Prostate gland (tissue), 2 donors: ENCODE measurements around the gene LAMA4. TPM values are rescaled to one million over a fixed set of nuclear protein-coding genes. Genes with fewer than 3 reads are reported as not detected.

Experiments
- DNase-seq: peaks from one replicate; pipeline ENCODE4 v3.0.0-alpha.2; 2019; ENCODE audit warnings: low spot score
- H3K27ac ChIP-seq, 2 donors: fragments of 200-600 bp; sonication (generic); 2 replicates each; pipeline ENCODE4 v1.5.1; 2017 to 2019
- H3K27me3 ChIP-seq: fragments of 200-600 bp; sonication (generic); replicated peaks from 2 replicates; pipeline ENCODE4 v1.5.1; 2019; ENCODE audit not compliant: insufficient read depth
- H3K36me3 ChIP-seq, 2 donors: fragments of 200-600 bp; sonication (generic); 1 replicate in 1 of 2; 2 replicates in 1 of 2; pipeline versions ENCODE4 v1.5.1 to v1.8.1; 2017 to 2019
- H3K4me1 ChIP-seq: fragments of 200-600 bp; sonication (generic); replicated peaks from 2 replicates; pipeline ENCODE4 v1.5.1; 2019
- H3K4me3 ChIP-seq, 2 donors: fragments of 200-600 bp; sonication (generic); 2 replicates each; pipeline ENCODE4 v1.5.1; 2017 to 2019
- H3K9me3 ChIP-seq: fragments of 200-600 bp; sonication (generic); 2 replicates; pipeline ENCODE4 v1.5.1; 2017
- CTCF ChIP-seq, 4 experiments: fragments of 200-600 bp in 2 of 4; fragments of 450-650 bp in 2 of 4; sonication (generic) in 2 of 4; IDR thresholded peaks; 1 replicate in 3 of 4; 2 replicates in 1 of 4; pipeline ENCODE4 v1.5.1; 2016 to 2019; ENCODE audit warnings: antibody characterized with exemption in 4 of 4, mild to moderate bottlenecking in 2 of 4, moderate library complexity in 2 of 4
- POLR2A ChIP-seq: fragments of 450-650 bp; IDR thresholded peaks from one replicate; pipeline ENCODE4 v1.6.1; 2016; ENCODE audit warnings: antibody characterized with exemption, mild to moderate bottlenecking
- POLR2AphosphoS5 ChIP-seq: sonication (generic); formaldehyde crosslinking; IDR thresholded peaks from one replicate; pipeline ENCODE4 v1.6.1; 2017; ENCODE audit warnings: antibody characterized with exemption
- WGBS: methylation state at CpG from one replicate; pipeline ENCODE4 v1.1.5; 2018; 5-methylcytosine and 5-hydroxymethylcytosine counted together
- intact Hi-C: fragments of 100-400 bp; cut with DNase I; formaldehyde crosslinking; loops from one replicate; pipeline ENCODE4 v1.14.2; 2022
- total RNA-seq, 2 donors: library from RNA; depleted of rRNA; stranded (reverse); fragments of >200 nt; gene quantifications; one replicate each; pipeline ENCODE4 v1.1.0, GENCODE V29; 2016

LAMA4 gene
- total RNA-seq, 2 donors from 2014 or later: 9.6 to 48.3 TPM

GRCh38 chr6:112284603-112285002, 30.2 kb upstream of the LAMA4 start:
- H3K36me3 ChIP-seq: no peaks in the 10 kb centered on the region
- H3K9me3 ChIP-seq: no peaks in the 10 kb centered on the region
- H3K27ac ChIP-seq: no peak overlapping the region
- no peak for TF ChIP-seq POLR2AphosphoS5
- TF ChIP-seq CTCF (IDR thresholded peaks at IDR 0.05): no peak
- TF ChIP-seq POLR2A: no peak
- no peaks in the 10 kb centered on the region for H3K4me1 ChIP-seq
- H3K27me3 ChIP-seq: no peaks in the 10 kb centered on the region
- intact Hi-C loops: no loop called here
- no peak for DNase-seq
- H3K4me3 ChIP-seq: no peak overlapping the region

DNA sequence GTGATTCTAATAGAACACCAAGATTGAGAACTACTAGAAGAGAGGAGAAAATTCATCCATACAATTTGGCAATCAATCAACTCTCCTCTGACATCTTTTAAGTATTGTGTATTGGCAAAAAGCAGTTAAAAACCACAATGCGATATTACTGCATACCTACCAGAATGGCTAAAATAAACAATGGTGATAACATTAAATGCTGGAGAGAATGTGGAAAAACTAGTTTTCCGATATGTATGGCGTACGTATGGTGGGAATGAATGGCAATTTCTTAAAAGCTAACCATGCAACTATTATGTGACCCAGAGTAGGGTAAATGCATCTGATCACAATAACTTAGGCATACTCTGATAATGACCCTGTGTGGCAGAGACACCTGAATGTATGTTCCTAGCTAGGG, 29.3 kb upstream of the LAMA4 start:
- no peak for TF ChIP-seq POLR2AphosphoS5
- no peak for TF ChIP-seq CTCF (IDR thresholded peaks at IDR 0.05)
- TF ChIP-seq POLR2A: no peak
- H3K27me3 ChIP-seq: no peaks in the 10 kb centered on the region
- no peaks in the 10 kb centered on the region for H3K36me3 ChIP-seq
- no peak for DNase-seq
- intact Hi-C loops: no loop called here
- H3K9me3 ChIP-seq: no peaks in the 10 kb centered on the region
- no peak overlapping the region for H3K4me3 ChIP-seq
- no peak overlapping the region for H3K27ac ChIP-seq
- WGBS: 81% methylated on average over 4 of the region's 4 CpGs
- H3K4me1 ChIP-seq: no peaks in the 10 kb centered on the region

- no peak for TF ChIP-seq POLR2AphosphoS5
- no peak for TF ChIP-seq POLR2A
- TF ChIP-seq CTCF (IDR thresholded peaks at IDR 0.05): no peak
- no peak for DNase-seq
- intact Hi-C loops: no loop called here
- Histone ChIP-seq H3K9me3 (no peaks in the 10 kb centered on the region), H3K4me3 (no peak overlapping the region), H3K27ac (no peak overlapping the region), H3K4me1 (no peaks in the 10 kb centered on the region), H3K27me3 (no peaks in the 10 kb centered on the region), H3K36me3 (no peaks in the 10 kb centered on the region)
- WGBS: 45% methylated on average over 4 of the region's 4 CpGs
Measured at GRCh38 chr6:112281821-112282615, 27.7 kb upstream of the LAMA4 start.

DNA sequence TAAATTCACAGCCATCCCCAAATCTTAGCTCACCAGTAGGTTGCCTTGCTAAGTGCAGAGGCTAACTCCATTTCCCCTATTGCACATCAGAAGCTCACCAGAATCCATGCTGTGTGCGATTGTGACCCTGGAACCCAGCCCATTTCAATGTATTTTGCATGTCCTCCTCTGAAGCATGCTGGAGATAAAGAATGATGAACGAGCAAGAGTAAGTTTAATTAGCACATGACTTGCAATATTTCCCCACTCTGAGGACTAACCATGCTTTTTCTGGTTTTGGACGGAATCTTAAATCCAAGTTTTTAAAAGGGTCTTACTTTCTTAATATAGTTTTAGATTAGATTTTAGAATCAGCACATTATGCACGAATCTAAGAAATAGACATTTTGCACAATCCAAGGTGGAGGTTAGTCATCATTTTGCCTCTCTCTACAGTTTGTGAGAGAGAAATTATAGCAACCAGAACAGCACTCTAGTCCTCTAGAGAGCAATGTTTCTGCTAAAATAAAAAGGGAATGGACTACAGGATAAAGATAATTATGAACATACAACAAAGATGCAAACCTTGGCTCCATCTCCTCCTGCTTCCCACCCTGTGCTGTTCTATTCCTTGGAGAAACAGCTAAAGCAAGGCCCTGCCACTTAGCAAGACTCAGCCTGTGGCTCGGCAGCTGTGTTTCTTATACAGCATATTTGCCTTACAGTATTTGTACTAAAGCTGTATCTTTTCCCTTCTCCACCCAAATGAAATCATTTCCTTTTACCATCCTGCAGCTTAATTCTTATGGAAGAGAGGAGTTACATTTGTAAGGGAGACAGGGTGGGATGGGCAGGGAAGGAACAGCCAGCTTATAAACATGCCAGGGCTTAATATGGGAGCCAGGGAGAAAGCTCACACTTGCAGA, 24.9 kb upstream of the LAMA4 start:
- WGBS: 69% methylated on average over 5 of the region's 5 CpGs
- Histone ChIP-seq H3K36me3 (no peaks in the 10 kb centered on the region), H3K27ac (no peak overlapping the region), H3K27me3 (no peaks in the 10 kb centered on the region), H3K9me3 (no peaks in the 10 kb centered on the region), H3K4me3 (no peak overlapping the region), H3K4me1 (no peaks in the 10 kb centered on the region)
- TF ChIP-seq CTCF (IDR thresholded peaks at IDR 0.05): no peak
- TF ChIP-seq POLR2A: no peak
- no peak for TF ChIP-seq POLR2AphosphoS5
- intact Hi-C loops: no loop called here
- DNase-seq: no peak
